Right lobe of liver (tissue), 6 donors: ENCODE results near the gene TSSK3. TPM values are rescaled to one million over a fixed set of nuclear protein-coding genes. Genes with fewer than 3 reads are reported as not detected.

ENCODE experiments used
- ATAC-seq, 4 donors: fragments of 200-7000 bp; cut with Tn5 transposase; one replicate each; pipeline ENCODE4 v1.9.1; 2020; ENCODE audit warnings: mild to moderate bottlenecking in 4 of 4, moderate library complexity in 4 of 4
- DNase-seq, 3 donors: peaks; one replicate each; pipeline ENCODE4 v3.0.0-alpha.2; 2020
- H3K27ac ChIP-seq, 3 donors: fragments of 200-600 bp; one replicate each; pipeline ENCODE4 v1.8.0; 2022
- H3K27me3 ChIP-seq, 2 donors: fragments of 200-600 bp; one replicate each; pipeline ENCODE4 v1.8.0; 2022
- H3K36me3 ChIP-seq, 4 donors: fragments of 200-600 bp; sonication (generic) in 1 of 4; one replicate each; pipeline versions ENCODE4 v1.5.1 to v1.8.0; 2017 to 2022; ENCODE audit warnings: control low read depth in 1 of 4
- H3K4me1 ChIP-seq, 4 donors: fragments of 200-600 bp; sonication (generic) in 1 of 4; one replicate each; pipeline versions ENCODE4 v1.5.1 to v1.8.0; 2017 to 2022; ENCODE audit warnings: control low read depth in 1 of 4
- H3K4me3 ChIP-seq, 3 donors: fragments of 200-600 bp; one replicate each; pipeline ENCODE4 v1.8.0; 2022
- H3K9me3 ChIP-seq, 4 donors: fragments of 200-600 bp; sonication (generic) in 1 of 4; one replicate each; pipeline versions ENCODE4 v1.5.1 to v1.8.0; 2017 to 2022; ENCODE audit warnings: control low read depth in 1 of 4
- POLR2A ChIP-seq: fragments of 450-650 bp; IDR thresholded peaks from one replicate; pipeline ENCODE4 v1.6.1; 2017; ENCODE audit warnings: antibody characterized with exemption, mild to moderate bottlenecking
- WGBS: methylation state at CpG from one replicate; pipeline ENCODE4 v1.1.6; 2018; ENCODE audit warnings: low coverage, low lambda C conversion rate; ENCODE audit not compliant: insufficient coverage; ENCODE audit errors: missing lambda C conversion rate; 5-methylcytosine and 5-hydroxymethylcytosine counted together
- intact Hi-C, 2 donors: fragments of 100-400 bp; cut with DNase I; formaldehyde crosslinking; loops; one replicate each; pipeline versions ENCODE4 v1.11.2 to v1.14.1; 2022
- total RNA-seq, 6 experiments: library from RNA; depleted of rRNA in 2 of 6; stranded (reverse); fragments of >200 nt in 2 of 6; fragmentation: NEBNext Ultra II Directional in 3 of 6; extraction: Animal tissue kit (Norgen Biotek cat#: 25700) in 3 of 6; gene quantifications; one replicate each; pipeline versions ENCODE4 v1.1.0 to v1.2.4, GENCODE V29; 2016 to 2023
- TF ChIP-seq, protein P1 (sequence below), 4 donors: fragments of 200-600 bp in 3 of 4; fragments of 450-650 bp in 1 of 4; IDR thresholded peaks; one replicate each; pipeline versions ENCODE4 v1.5.1 to v1.8.0; 2016 to 2022; ENCODE audit warnings: antibody characterized with exemption in 4 of 4, mild to moderate bottlenecking in 2 of 4
- donor health status: DM: no; HTN: yes; CAD: no.
- donor health status: DM: no; HTN: no; CAD: no.
- donor health status: DM: no; HTN: no; CAD: no.
- donor health status: DM: no; HTN: yes; CAD: no.
- donor health status: DM: no; HTN: yes; CAD: no.

TSSK3 gene
- total RNA-seq, 6 experiments from 2014 or later, result 0.49 to 1.6 (median 0.85) TPM

DNA sequence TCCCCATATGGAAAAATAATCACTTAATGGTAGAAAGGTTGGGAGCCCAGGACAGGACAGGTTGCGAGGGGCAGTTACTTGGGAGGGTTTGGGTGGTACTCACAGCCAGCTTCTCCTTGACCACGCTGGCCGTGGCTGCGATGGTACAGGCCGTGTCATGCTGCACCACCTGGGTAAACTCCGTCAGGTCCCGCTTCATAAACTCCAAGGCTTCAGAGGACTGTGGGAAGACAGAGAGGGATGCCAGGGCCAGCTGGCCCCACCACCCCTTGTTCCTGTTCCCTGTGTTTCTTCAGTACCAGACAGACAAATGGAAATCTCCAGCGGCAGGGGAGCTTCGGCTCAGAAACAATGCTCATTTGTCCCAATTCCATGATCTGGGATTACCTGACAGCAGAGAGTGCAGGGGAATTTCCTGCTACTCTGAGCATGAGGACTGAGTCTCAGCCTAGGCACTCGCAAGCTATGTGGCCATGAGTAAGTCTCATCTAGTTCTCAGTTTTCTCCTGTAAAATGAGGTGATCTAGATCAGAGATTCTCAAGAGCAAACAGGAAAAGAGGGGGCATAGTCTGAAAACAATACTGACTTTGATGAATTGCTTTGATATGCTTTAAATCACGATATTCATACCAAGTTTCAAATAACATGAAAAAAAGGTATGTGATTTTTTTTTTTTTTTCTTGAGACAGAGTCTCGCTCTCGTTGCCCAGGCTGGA, 24.5 kb downstream of the TSSK3 start:
- DNase-seq (no peak), ATAC-seq (no peak)
- Histone ChIP-seq H3K36me3 (peaks cover 10 to 90% (median 38%) of the 10 kb centered on the region in 4 donors), H3K27ac (no peak overlapping the region), H3K4me3 (no peak overlapping the region), H3K9me3 (no peaks in the 10 kb centered on the region), H3K27me3 (no peaks in the 10 kb centered on the region), H3K4me1 (no peaks in the 10 kb centered on the region)
- TF ChIP-seq, protein P1, sequence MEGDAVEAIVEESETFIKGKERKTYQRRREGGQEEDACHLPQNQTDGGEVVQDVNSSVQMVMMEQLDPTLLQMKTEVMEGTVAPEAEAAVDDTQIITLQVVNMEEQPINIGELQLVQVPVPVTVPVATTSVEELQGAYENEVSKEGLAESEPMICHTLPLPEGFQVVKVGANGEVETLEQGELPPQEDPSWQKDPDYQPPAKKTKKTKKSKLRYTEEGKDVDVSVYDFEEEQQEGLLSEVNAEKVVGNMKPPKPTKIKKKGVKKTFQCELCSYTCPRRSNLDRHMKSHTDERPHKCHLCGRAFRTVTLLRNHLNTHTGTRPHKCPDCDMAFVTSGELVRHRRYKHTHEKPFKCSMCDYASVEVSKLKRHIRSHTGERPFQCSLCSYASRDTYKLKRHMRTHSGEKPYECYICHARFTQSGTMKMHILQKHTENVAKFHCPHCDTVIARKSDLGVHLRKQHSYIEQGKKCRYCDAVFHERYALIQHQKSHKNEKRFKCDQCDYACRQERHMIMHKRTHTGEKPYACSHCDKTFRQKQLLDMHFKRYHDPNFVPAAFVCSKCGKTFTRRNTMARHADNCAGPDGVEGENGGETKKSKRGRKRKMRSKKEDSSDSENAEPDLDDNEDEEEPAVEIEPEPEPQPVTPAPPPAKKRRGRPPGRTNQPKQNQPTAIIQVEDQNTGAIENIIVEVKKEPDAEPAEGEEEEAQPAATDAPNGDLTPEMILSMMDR (IDR thresholded peaks at IDR 0.05), result no peak
- TF ChIP-seq POLR2A, result no peak
- 83% methylated on average over 5 of the region's 13 CpGs for WGBS
- intact Hi-C loops, result no loop called here

DNA sequence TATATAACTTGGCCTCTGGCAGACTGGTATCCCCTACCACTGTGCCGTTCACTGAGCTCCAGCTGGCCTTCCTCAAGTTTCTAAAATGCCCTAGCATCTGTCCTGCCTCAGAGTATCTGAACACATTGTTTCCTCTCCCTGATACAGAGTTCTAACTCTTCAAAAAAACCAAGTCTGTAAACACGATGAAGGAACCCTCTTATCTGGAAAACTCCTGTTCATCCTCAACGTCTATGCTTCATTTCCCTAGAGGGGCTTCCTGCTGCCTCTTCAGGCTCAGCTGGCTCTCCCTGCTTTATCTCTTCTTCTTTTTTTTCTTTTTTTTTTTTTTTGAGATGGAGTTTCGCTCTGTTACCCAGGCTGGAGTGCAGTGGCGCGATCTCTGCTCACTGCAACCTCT, 26.3 kb downstream of the TSSK3 start:
- Histone ChIP-seq H3K27me3 (no peaks in the 10 kb centered on the region), H3K27ac (no peak overlapping the region), H3K9me3 (no peaks in the 10 kb centered on the region), H3K4me3 (no peak overlapping the region), H3K36me3 (peaks cover 6 to 72% (median 29%) of the 10 kb centered on the region in 4 donors), H3K4me1 (peaks cover 0 to 15% (median 5%) of the 10 kb centered on the region in 4 donors)
- 65% methylated on average over 4 of the region's 6 CpGs for WGBS
- ATAC-seq (peak; percentile 37 to 70 (median 51)), DNase-seq (no peak)
- intact Hi-C loops, result no loop called here
- TF ChIP-seq POLR2A, result no peak
- TF ChIP-seq, protein P1 (IDR thresholded peaks at IDR 0.05), result no peak

DNA sequence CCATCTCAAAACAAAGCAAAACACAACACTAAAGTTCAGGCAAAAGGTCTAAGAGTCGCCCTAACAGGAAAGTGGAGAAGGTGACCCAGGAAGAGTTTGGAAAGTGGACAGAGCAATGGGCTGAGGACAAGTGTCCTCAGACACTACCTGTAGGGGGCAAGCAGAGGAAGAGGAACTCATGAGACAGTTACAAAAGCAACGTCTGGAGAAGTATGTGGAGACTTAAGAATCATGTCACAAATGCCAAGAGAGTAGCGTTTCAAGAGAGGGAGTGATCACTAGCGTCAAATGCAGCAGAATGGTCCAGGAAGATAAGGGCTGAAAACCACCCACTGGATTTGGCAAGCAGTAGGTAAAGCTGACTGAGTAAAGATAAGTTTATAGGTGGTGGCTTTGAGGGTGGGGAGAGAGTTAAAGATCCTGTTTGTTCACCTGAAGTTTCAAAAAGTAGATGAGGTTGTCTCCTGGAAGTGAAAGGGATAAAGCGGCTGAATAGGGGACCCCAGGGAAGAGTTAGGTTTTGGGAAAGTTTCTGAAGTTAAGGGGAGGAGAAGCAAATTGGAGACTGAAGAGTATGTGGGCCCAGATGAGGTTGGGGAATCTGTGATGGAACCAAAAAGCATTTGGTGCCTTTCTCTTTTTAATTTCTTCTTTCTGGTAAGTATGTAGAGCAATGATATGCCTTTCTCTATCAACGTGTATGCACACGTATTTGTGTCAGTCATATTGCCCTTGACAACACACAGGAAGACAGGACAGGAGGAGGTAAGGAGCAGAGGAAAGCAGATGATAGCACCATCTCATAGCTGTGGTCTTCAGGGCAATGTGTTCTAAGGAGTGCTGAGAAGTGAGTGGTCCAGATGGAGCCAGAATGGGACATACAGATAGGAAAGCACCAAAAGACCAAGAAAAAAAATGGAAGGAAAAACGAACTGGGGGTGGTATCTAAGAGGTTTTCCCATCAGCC, 28.8 kb downstream of the TSSK3 start:
- intact Hi-C loops, result no loop called here
- peaks cover 0 to 20% (median 5%) of the 10 kb centered on the region in 4 donors for H3K4me1 ChIP-seq
- TF ChIP-seq POLR2A, result no peak
- TF ChIP-seq, protein P1 (IDR thresholded peaks at IDR 0.05), result no peak
- peaks cover 0 to 46% (median 15%) of the 10 kb centered on the region in 4 donors for H3K36me3 ChIP-seq
- no peak overlapping the region for H3K4me3 ChIP-seq
- DNase-seq, result no peak
- no peaks in the 10 kb centered on the region for H3K9me3 ChIP-seq
- 70% methylated on average over 8 of the region's 8 CpGs for WGBS
- no peak for ATAC-seq
- H3K27me3 ChIP-seq, result no peaks in the 10 kb centered on the region
- peak overlapping the region in 2 of 3 donors; percentile 35 to 40 for H3K27ac ChIP-seq

DNA sequence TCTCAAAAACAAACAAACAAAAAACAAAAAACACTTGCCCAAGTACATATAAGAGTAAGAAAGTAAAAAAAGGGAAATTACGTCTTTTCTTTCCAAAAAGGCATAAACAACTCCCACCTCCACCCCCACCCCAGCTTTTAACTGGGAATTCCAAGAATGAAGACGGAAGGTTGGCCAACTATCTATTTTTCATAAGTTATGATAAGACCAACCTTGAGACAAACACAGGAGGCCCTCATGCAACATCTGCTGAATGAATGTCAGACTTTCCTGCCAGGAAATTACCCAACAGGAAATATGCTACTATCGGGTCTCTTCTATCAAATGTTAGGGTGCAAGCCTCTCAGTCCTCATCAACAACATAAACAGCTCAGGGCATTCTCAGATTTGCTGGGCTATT, 30.0 kb downstream of the TSSK3 start:
- peaks cover 0 to 36% (median 12%) of the 10 kb centered on the region in 4 donors for H3K36me3 ChIP-seq
- TF ChIP-seq, protein P1 (IDR thresholded peaks at IDR 0.05), result no peak
- no peak for TF ChIP-seq POLR2A
- peak overlapping the region; percentile 93 to 98 (median 97) for H3K27ac ChIP-seq
- 78% methylated on average over 3 of the region's 3 CpGs for WGBS
- no peaks in the 10 kb centered on the region for H3K27me3 ChIP-seq
- intact Hi-C loops, result no loop called here
- H3K4me1 ChIP-seq, result peaks cover 0 to 20% (median 5%) of the 10 kb centered on the region in 4 donors
- H3K4me3 ChIP-seq, result no peak overlapping the region
- H3K9me3 ChIP-seq, result no peaks in the 10 kb centered on the region
- ATAC-seq (no peak), DNase-seq (no peak)
